ENCODE data around the gene BMP15. TPM values are rescaled to one million over a fixed set of nuclear protein-coding genes. Genes with fewer than 3 reads are reported as not detected.

BMP15 gene
- 0.33 TPM for total RNA-seq

DNA sequence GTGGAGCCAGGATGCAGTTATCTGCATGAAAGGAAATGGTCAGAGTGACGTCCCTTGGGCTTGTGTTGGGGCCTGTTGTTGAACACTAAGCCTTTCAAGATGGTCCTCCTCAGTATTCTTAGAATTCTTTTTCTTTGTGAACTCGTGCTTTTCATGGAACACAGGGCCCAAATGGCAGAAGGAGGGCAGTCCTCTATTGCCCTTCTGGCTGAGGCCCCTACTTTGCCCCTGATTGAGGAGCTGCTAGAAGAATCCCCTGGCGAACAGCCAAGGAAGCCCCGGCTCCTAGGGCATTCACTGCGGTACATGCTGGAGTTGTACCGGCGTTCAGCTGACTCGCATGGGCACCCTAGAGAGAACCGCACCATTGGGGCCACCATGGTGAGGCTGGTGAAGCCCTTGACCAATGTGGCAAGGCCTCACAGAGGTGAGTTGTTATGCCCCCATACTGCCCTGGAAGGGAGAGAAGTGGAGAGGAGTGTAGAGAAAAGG is at the start of gene BMP15:
Gene BMP15, plus strand, starts transcription at position 51 of the 492 bp plus-strand sequence. Its CDS starts 49 bp downstream, at position 100.

Other genes with a start within 250 kb of the BMP15 start
- gene SHROOM4, start 96.5 kb upstream of the BMP15 start, total RNA-seq, result 10.0 TPM